RCC 7860 (cell line): ENCODE measurements around the gene LRRC58.

Experiments
- DNase-seq: peaks from one replicate; pipeline ENCODE4 v3.0.0-alpha.2; 2015; ENCODE audit warnings: low spot score
- FAIRE-seq: peaks from 2 replicates; lab custom pipeline; 2012; peaks lifted over from hg19 to GRCh38; lab: Jason Lieb, UNC

LRRC58 gene

DNA sequence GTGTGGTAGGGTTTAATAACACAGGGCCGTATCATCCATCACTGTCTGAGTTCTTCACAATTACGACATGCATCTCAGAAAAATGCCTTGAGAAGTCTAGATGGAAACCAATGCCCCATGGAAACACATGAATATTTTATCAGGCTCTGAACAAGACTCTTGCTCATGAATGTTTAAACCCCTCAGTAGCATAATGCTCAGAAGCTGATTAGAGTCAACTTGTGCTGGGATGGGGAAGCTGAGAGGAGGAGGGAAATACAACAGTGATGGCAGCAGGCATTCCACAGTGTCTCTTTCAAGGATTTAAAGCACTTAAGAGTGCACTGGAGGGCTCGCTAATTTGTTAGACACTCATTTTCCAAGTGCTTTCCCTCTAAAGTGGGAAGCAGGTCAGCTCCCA lies 67.9 kb downstream of the LRRC58 start:
- DNase-seq (no peak), FAIRE-seq (no peak)

DNA sequence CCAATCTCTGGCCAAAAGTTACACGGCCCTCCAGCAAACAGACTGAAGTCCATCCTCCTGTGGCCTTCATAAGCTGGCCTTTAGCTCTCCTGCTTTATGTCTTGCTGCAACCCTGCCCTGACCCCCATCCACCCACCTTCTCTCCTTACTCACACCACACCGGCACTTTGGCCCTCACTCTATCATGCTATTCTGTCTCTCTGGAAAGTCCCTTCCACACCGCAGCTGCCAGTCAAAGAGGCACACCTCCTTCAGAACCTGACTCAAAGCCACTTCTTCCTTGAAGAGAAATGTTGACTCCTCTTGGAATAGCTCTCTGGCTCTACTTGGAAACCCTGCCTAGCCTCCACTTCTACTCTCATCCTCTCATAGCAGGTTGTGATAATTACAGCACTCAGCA lies 68.6 kb downstream of the LRRC58 start:
- FAIRE-seq (peak; percentile 67), DNase-seq (peak; percentile 80)

DNA sequence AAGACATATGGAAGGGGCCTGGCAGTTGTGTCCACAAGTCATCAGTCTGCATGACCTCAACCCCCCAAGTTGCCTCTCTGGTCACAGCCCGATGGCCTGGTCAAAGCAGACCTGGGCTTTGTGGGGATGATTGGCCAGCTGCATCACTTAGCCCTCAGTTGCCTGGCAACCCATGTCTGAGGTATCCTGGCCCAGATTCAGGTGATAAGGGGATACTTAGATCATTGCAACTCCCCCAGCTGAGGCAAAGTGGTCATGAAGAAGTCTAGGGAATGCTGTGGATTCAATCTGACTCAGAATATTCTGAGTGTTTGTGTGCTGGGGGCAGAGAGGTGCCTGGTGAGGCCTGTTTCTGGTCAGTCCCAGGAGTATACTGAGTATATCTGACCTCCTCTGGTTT lies 69.1 kb downstream of the LRRC58 start:
- FAIRE-seq (no peak), DNase-seq (peak; percentile 88)

DNA sequence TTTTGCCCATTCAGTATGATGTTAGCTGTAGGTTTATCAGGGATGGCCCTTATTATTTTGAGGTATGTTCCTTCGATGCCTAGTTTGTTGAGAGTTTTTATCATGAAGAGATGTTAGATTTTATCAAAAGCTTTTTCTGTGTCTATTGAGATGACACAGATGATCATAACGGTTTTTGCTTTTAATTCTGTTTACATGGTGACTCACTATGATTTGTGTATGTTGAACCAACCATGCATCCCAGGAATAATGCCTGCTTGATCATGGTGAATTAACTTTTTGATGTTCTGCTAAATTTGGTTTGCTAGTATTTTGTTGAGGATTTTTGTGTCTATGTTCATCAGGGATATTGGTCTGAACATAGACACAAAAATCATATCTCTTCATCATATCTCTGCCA lies 72.4 kb downstream of the LRRC58 start:
- DNase-seq (no peak), FAIRE-seq (no peak)

DNA sequence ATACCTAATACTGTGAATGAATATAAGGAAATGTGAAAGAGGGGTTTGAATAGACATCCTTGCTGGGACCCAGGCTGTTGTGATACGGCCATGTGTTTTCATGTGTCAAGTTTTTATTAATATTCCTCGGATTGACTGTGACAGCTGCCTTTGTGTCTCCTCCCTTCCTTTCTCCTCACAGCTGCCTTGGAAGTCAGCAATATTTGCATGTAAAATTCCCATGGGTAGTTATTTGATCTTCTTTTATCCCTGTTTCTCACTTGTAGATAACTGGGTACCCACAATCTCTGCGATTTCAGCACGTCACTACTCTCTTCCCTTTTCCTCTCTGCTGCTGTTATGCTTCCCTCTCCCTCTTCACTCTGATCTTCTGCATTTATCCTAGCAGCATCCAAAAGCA lies 73.5 kb downstream of the LRRC58 start:
- DNase-seq, result no peak
- no peak for FAIRE-seq

DNA sequence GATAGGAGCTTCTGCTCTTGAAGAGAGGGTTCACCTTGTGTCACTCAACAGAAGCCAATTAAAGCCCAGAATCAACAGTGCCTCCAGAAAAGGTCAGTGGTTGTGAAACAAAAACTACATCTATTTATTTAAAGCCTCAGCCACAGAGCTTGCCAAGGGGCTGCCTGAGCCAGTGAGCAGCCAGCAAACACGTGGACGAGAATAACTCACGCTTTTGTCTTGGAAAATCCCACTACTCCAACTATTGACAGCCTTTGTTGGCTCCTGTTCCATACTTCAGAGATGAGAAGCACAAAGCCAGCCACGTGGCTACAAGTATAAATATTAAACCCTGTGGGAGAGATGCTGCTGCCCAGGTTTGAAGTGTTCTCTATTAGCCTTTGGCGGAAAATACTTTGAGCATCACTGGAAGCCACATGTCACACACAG lies 74.4 kb downstream of the LRRC58 start:
- no peak for FAIRE-seq
- no peak for DNase-seq
